K562 (cell line): Measurements from ENCODE around the gene WWP2. TPM values are rescaled to one million over a fixed set of nuclear protein-coding genes. Genes with fewer than 3 reads are reported as not detected.

Experiments used
- BHLHE40 ChIP-seq: IDR thresholded peaks from 2 replicates; pipeline ENCODE4 v1.6.1; 2011; ENCODE audit warnings: low read length, improper control_type of control experiment
- BMI1 ChIP-seq: fragments of 150-350 bp; IDR thresholded peaks from 2 replicates; pipeline ENCODE4 v1.6.1; 2014; ENCODE audit warnings: low read length
- CBX1 ChIP-seq: sonication (generic); IDR thresholded peaks from 2 replicates; pipeline ENCODE4 v1.6.1; 2016; ENCODE audit warnings: antibody characterized with exemption, low read depth, mild to moderate bottlenecking
- CTBP1 ChIP-seq: fragments of 450-650 bp; IDR thresholded peaks from 2 replicates; pipeline ENCODE4 v1.6.1; 2016; ENCODE audit warnings: borderline replicate concordance
- E4F1 ChIP-seq: fragments of 250-450 bp; sonication (Bioruptor Pico); IDR thresholded peaks from 2 replicates; pipeline ENCODE4 v1.5.0; 2021; ENCODE audit warnings: mild to moderate bottlenecking, borderline replicate concordance
- FIP1L1 ChIP-seq: fragments of 200-400 bp; formaldehyde crosslinking; IDR thresholded peaks from 2 replicates; pipeline ENCODE4 v1.6.1; 2018; ENCODE audit warnings: mild to moderate bottlenecking, low read depth, low read length; ENCODE audit not compliant: poor library complexity, severe bottlenecking
- KDM4B ChIP-seq, 2 experiments: fragments of 450-650 bp in 1 of 2; sonication (generic) in 1 of 2; IDR thresholded peaks; 2 replicates each; pipeline ENCODE4 v1.6.1; 2016 to 2017; ENCODE audit warnings: borderline replicate concordance in 2 of 2, antibody characterized with exemption in 1 of 2, low read depth in 1 of 2, mild to moderate bottlenecking in 1 of 2
- PKNOX1 ChIP-seq: fragments of 450-650 bp; IDR thresholded peaks from 2 replicates; pipeline ENCODE4 v1.6.1; 2016
- PRDM10 ChIP-seq: fragments of 450-650 bp; IDR thresholded peaks from 2 replicates; pipeline ENCODE4 v1.6.1; 2018; ENCODE audit not compliant: partially characterized antibody
- SNRNP70 ChIP-seq: fragments of 200-400 bp; formaldehyde crosslinking; optimal IDR thresholded peaks from 2 replicates; pipeline ENCODE3; 2017; ENCODE audit warnings: low read depth, low read length
- SOX6 ChIP-seq: fragments of 450-650 bp; IDR thresholded peaks from 2 replicates; pipeline ENCODE4 v1.6.1; 2014; ENCODE audit warnings: mild to moderate bottlenecking
- SPI1 ChIP-seq: IDR thresholded peaks from 2 replicates; pipeline ENCODE4 v1.6.1; 2011; ENCODE audit warnings: low read depth, low read length, control low read depth, borderline replicate concordance
- TAF9B ChIP-seq: fragments of 450-650 bp; IDR thresholded peaks from 2 replicates; pipeline ENCODE4 v1.6.1; 2018; ENCODE audit warnings: mild to moderate bottlenecking; ENCODE audit not compliant: partially characterized antibody
- TCF7L2 ChIP-seq: fragments of 150-350 bp; IDR thresholded peaks from 2 replicates; pipeline ENCODE4 v1.6.1; 2016; ENCODE audit warnings: low read depth, mild to moderate bottlenecking, low read length, moderate library complexity
- TEAD4 ChIP-seq, 2 experiments: sonication (generic) in 1 of 2; formaldehyde crosslinking in 1 of 2; IDR thresholded peaks; 2 replicates each; pipeline versions ENCODE4 v1.6.1 to v1.8.0; 2012 to 2022; ENCODE audit warnings: borderline replicate concordance in 1 of 2, inconsistent platforms in 1 of 2, low read length in 1 of 2, mild to moderate bottlenecking in 1 of 2, missing genetic modification reagents in 1 of 2
- THRB ChIP-seq: fragments of 450-650 bp; formaldehyde crosslinking; conservative IDR thresholded peaks from 2 replicates; pipeline ENCODE4 v1.4.0; 2022; ENCODE audit warnings: mild to moderate bottlenecking, missing genetic modification characterization
- ZNF717 ChIP-seq: fragments of 250-450 bp; sonication (Bioruptor Pico); IDR thresholded peaks from 2 replicates; pipeline ENCODE4 v1.5.0; 2021
- ZNF76 ChIP-seq: fragments of 250-450 bp; sonication (Bioruptor Pico); IDR thresholded peaks from 2 replicates; pipeline ENCODE4 v1.4.0; 2020; ENCODE audit warnings: mild to moderate bottlenecking, moderate library complexity, borderline replicate concordance
- polyA plus RNA-seq, 8 experiments: library from polyadenylated mRNA; depleted of rRNA in 4 of 8; stranded (reverse) in 5 of 8; unstranded in 3 of 8; fragments of >200 nt; fragmentation: Nextera tagmentation in 2 of 8; fragmentation: Illumina TruSeq in 1 of 8; extraction: Ambion mirVana in 2 of 8; extraction: Trizol in 1 of 8; gene quantifications; 2 replicates each; pipeline versions ENCODE4 v1.2.1 to v1.2.3, GENCODE V29; 2011 to 2014; ENCODE audit warnings: inconsistent platforms in 1 of 8, missing spikeins in 1 of 8
- total RNA-seq, 7 experiments: library from RNA; depleted of rRNA in 6 of 7; stranded (reverse); fragments of >200 nt in 6 of 7; fragmentation: Illumina TruSeq in 2 of 7; extraction: Trizol in 2 of 7; gene quantifications; 2 replicates each; pipeline versions ENCODE4 v1.2.1 to v1.2.3, GENCODE V29; 2011 to 2021; ENCODE audit warnings: low replicate concordance in 1 of 7

Gene WWP2
- total and polyA plus RNA-seq, 9 of the 15 experiments (the other 6 are each of a cell fraction or from before 2014, with no cell fraction given): 1.9 to 34.4 (median 14.6) TPM

GRCh38 chr16:69793526-69793925, 31.4 kb downstream of the WWP2 start (continued):
- TF ChIP-seq PRDM10 (no peak), CBX1 (no peak), ZNF717 (CRISPR knock-in tag) (no peak), TAF9B (no peak), PKNOX1 (no peak; the same call in 1 of the 2 replicates), TCF7L2 (no peak), BMI1 (no peak), TEAD4 (IDR thresholded peaks at IDR 0.05; ENCODE audit: low read length) (no peak), TEAD4 (CRISPR knock-in tag; IDR thresholded peaks at IDR 0.05; ENCODE audit: borderline replicate concordance) (no peak), CTBP1 (no peak), ZNF76 (CRISPR knock-in tag) (no peak), E4F1 (CRISPR knock-in tag) (no peak), BHLHE40 (0 out of 2 replicates have a peak, but pooled peaks have one; percentile 41), FIP1L1 (no peak), THRB (CRISPR knock-in tag) (no peak), SPI1 (peak; percentile 54; the same call in 1 of the 2 replicates), SNRNP70 (no peak), SOX6 (no peak), KDM4B (IDR thresholded peaks at IDR 0.05; ENCODE audit: borderline replicate concordance in 2 of 2, low read depth in 1 of 2) (no peak)
